C4-2B (cell line): ENCODE measurements around the gene DNPH1.

Experiments
- ZFX ChIP-seq: fragments of 450-650 bp; IDR thresholded peaks from 2 replicates; pipeline ENCODE4 v1.6.1; 2017
- TF ChIP-seq, protein P1 (sequence below): fragments of 450-650 bp; conservative IDR thresholded peaks from 2 replicates; pipeline ENCODE4 v1.5.1; 2017; ENCODE audit warnings: mild to moderate bottlenecking

DNA sequence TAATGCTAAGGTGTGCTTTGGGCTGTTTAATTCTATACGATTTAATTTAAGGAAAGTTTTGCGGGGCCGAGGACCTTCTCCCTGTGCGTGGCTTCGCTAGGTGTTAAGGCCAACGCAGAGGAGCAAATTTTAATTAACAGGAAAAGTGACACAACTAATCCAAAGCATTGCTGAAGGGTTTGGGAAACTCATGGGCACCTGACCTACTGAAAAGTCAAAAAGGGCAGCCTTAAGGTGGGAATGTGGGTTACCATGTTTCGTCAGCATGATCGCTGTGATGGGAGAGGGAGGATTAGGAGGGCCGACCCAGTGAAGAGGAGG lies 47.7 kb downstream of the DNPH1 start:
- TF ChIP-seq, protein P1, sequence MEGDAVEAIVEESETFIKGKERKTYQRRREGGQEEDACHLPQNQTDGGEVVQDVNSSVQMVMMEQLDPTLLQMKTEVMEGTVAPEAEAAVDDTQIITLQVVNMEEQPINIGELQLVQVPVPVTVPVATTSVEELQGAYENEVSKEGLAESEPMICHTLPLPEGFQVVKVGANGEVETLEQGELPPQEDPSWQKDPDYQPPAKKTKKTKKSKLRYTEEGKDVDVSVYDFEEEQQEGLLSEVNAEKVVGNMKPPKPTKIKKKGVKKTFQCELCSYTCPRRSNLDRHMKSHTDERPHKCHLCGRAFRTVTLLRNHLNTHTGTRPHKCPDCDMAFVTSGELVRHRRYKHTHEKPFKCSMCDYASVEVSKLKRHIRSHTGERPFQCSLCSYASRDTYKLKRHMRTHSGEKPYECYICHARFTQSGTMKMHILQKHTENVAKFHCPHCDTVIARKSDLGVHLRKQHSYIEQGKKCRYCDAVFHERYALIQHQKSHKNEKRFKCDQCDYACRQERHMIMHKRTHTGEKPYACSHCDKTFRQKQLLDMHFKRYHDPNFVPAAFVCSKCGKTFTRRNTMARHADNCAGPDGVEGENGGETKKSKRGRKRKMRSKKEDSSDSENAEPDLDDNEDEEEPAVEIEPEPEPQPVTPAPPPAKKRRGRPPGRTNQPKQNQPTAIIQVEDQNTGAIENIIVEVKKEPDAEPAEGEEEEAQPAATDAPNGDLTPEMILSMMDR: no peak
- TF ChIP-seq ZFX: no peak
